Measurements from ENCODE around the gene SCN2B. TPM values are rescaled to one million over a fixed set of nuclear protein-coding genes. Genes with fewer than 3 reads are reported as not detected.

The SCN2B gene, protein sequence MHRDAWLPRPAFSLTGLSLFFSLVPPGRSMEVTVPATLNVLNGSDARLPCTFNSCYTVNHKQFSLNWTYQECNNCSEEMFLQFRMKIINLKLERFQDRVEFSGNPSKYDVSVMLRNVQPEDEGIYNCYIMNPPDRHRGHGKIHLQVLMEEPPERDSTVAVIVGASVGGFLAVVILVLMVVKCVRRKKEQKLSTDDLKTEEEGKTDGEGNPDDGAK
- total RNA-seq (2014; rRNA removed; shearing (Covaris generic)): not detected in 2 replicates

DNA sequence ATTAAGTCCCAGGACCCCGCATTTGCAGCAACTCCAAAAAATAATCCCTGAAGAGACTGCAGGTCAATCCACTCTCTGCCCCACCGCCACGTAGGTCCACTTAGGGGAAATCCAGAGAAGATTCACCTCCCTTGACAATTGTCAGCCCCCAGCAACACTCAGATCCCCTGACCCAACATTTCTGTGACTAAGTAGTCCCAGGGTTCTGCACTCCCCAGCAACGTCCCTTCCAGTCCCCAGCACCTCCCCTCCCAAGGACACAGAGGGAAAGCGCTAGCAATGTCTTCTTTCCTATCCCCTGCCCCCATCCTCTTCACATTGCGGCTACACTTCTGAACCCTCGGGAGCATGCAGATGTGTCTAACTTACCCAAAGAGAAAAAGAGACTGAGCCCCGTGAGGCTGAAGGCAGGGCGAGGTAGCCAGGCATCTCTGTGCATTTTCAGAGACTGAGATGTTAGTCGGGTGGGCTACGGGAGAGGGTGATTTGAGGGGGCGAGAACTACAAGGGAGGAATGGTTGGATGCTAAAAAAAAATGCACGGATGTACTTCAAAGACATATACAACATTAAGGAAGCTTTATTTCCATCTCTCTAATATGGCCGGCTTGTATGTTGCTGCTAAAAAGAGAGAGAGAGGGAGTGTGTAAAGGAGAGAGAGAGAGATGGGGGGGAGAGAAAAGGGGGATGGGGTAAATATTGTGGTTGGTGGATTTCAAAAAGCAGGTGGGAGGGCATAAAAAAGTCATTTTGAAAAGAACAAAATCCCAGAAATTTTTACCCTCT is at the start of gene SCN2B:
TSS of gene SCN2B (minus strand) at position 647 of the 785 bp plus-strand sequence. CDS start at position 439, 208 bp downstream.
- no peak for DNase-seq (ENCODE audit: low read depth)

DNA sequence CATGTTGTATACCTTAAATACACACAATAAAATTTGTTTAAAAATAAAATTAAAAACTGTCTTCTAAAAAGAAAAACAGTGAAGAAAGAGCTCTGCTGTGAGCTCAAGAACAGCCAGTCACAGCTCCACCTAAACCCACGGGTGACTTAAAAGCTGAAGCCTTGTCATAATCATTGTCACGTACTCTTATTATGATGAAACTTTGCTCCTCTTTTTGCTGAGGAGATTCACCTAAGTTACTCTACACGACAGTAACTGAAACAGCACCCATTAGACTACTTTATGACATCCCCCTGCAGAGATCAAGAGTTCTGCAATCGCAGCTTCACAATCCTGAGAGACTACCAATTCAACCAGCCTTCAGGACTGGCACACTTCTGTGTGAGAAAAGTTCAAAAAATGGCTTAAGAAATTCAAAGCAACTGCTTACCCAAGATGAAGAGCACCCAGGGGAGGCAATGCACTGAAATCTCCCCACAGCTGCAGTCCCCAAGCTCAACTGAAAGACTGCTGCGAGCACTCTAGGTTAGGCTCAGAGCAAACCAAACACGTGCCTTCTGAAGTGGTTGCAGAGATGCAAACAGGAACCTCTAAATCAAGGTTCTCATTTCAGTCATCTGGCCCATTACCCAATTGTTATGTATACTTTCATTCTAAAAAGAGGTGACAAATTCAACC is 48.2 kb upstream of the SCN2B start, which contains the start of gene JAML:
TSS of gene JAML (minus strand) at position 501 of the 678 bp plus-strand sequence. CDS start 10,145 bp downstream, outside the sequence.
- DNase-seq (ENCODE audit: low read depth): no peak

DNA sequence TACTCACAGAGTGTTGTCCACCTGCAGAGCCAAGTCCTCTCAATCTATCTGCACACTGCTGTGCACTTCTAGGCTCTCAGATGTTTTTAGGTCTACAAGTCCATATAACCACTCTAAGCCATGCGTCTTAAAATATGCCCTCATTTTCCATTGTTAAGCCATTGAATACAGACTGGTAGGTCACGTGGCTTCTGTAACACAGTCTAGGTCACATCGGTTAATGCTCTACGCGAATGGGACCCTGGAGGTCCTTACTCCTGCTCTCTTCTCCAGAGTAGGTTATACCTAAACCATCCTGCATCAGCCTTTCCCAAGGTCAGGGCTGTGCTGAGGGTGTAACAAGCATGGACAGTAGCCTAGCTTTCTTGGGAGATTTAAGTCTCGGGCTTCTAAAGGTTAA is 47.6 kb upstream of the SCN2B start:
- no peak for DNase-seq (ENCODE audit: low read depth)

DNA sequence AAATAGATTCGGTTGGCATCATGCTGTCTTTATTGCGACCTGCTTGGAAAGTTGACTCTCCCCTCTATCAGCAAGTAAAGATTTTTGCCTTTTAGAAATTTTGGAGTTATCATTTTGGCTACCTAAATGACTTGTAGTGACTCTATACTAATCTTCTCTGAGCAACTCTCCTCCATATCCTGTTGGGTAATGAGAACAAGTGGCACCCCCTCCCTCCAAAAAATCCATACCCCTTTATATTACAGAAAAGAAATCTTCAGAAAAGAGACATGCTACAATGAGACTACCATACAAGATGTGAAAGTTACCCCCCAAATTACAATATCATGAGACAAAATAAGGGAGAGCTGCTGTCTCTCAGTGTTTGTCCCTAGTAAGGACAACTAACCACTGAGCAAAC is 47.1 kb upstream of the SCN2B start:
- no peak for DNase-seq (ENCODE audit: low read depth)

DNA sequence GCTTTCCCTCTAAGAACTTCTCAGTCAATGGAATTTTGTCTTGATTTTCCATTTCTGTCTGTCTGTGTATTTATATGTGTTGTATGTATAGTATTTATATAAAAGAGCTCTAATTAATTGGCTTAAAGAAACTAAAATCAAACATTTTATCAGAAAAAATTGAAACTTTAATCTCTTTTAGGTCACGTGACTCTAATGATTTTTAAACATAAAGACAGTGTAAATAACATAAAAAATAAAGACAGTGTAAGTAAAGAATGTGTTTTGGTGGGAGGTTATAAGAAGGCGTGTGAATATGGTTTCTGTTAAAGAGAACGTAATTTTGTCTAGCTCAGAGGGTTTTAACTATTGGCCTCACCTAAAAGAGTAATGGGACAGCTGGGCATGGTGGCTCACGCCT is 46.0 kb upstream of the SCN2B start:
- no peak for DNase-seq (ENCODE audit: low read depth)

DNA sequence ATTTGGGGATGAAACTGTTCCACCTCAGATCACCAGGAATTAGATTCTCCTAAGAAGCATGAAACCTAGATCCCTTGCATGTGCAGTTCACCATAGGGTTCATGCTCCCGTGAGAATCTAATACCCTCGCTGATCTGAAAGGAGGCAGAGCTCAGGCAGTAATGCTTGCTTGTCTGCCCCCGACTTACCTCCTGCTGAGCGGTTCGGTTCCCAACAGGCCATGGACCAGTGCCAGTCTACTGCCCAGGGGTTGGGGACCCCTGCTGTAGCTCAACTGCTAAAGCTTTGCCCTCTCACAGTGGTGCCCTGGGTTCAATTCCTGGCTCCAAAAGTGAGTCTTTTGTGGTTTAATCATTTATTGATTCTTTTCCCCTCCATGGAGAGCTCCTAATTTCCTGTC is 45.0 kb upstream of the SCN2B start:
- DNase-seq (ENCODE audit: low read depth): no peak

DNA sequence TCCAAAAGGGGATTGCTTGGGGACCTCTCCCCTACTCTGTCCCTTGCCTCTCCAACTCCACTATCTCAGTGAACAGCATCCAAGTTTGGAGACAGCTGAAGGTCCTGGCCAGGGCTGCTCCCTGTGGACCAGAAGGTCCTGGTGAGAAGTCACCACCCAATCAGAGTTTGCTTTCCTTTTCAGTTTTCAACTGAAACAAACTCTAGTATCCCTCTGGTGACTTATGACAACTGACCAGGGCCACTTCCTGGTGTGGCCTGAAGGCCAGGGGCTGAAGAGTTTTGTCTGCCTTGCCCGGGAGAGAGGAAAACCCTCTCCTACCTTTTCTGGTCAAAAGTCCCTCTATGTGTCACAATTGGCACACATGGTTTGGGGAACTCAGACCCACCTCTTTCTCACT is 43.3 kb upstream of the SCN2B start:
- no peak for DNase-seq (ENCODE audit: low read depth)

DNA sequence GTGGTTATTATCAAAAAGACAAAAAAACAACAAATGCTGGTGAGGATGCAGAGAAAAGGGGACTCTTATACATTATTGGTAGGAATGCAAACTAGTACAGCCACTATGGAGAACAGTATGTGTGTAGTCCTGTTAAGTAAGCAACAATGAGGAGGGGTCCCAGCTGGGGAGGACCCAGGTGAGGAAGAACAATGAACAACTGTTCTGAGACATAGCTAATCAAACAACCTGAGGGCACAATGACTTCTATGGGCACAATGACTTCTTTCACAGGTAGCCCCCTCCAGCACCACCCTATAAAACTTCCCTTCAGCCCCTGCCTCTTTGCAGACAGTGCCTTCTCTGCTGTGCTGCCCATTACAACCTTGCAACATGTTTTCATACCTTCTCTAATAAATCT is 42.8 kb upstream of the SCN2B start:
- no peak for DNase-seq (ENCODE audit: low read depth)

DNA sequence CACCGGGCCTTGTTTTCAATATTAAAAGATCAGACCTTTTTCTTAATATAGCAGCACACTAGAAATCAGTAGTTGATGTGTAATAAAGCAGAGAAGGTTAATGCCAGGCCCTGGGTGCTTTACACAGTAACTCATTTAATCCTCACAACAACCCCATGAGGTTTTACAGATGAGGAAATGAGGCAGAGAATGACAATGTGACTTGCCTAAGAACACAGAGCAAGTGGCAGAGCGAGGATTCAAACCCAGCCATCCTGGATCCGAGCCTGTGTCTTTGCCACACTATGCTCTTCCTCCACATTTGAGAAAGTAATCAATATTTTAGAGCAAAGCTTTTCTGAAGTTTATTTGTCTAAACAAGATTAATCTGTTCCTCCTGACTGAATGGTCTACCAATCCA is 41.1 kb upstream of the SCN2B start:
- DNase-seq (ENCODE audit: low read depth): no peak

DNA sequence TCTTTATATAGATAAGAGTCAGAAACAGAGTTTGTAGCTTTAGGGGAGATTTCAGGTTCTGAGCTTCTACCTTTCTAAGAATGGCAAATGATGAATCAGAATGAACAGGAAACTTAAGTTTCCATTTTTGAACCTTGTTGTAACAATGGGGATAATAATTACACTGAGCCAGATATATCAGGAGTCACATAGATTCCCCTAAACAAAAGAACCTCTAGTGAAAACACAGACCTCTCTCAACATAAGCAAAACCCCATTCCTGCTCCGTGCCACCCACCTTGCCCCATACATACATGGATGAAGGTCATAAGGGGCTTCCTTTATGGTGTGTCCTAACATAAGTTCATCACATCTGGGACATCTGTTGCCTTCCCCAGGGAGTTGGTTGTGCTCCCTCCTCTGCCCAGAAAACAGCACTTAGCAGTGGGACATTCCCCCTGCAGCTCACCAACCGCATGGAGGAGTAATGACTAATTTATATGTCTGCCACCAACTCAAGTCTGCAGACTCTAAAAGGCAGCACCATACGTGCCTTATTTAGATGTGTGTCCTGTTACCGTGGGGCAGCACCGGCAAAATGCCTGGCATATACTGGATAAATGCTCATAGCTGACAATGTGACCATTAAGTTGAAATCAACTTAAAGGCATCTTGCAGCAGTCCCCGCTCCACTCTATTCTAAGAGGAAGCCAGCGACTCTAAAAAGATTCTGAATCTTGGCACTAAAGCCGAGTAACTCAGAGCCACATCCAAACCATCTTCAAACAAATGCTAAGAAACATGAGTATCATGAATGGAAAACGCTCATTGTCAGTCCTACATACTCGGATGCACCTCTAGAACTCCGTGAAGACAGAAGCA is 40.4 kb upstream of the SCN2B start:
- DNase-seq (ENCODE audit: low read depth): no peak

DNA sequence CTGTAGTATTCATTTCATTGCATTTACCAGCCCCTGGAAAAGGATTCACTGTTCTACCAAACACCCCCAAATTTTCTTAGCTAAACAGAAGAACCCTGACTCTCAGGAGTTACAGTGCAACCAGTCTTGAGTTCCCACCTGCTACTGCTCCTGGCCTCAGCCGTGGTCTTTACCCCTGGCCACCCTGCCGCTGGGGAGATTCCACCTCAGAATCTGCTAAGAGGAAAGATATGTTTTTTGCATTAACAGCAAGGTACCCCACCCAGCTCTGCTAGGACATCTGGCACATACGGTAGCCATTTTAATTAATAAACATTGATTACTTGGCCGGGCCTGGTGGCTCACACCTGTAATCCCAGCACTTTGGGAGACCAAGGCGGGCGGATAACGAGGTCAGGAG is 39.3 kb upstream of the SCN2B start:
- DNase-seq (ENCODE audit: low read depth): no peak

DNA sequence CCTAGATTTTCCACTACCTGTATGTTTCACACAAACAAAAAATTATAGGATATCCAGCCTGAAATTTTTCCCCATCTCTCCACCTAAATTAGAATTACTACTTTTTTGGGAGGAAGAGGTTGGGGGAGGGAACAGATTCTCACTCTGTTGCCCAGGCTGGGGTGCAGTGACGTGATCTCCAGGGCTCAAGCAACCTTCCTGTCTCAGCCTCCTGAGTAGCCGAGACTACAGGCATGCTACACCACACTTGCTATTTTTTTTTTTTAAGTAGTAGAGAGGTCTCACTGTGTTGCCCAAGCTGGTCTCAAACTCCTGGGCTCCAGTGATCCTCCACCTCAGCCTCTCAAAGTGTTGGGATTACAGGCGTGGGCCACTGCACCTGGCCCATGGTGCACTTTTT is 38.8 kb upstream of the SCN2B start:
- DNase-seq (ENCODE audit: low read depth): no peak

DNA sequence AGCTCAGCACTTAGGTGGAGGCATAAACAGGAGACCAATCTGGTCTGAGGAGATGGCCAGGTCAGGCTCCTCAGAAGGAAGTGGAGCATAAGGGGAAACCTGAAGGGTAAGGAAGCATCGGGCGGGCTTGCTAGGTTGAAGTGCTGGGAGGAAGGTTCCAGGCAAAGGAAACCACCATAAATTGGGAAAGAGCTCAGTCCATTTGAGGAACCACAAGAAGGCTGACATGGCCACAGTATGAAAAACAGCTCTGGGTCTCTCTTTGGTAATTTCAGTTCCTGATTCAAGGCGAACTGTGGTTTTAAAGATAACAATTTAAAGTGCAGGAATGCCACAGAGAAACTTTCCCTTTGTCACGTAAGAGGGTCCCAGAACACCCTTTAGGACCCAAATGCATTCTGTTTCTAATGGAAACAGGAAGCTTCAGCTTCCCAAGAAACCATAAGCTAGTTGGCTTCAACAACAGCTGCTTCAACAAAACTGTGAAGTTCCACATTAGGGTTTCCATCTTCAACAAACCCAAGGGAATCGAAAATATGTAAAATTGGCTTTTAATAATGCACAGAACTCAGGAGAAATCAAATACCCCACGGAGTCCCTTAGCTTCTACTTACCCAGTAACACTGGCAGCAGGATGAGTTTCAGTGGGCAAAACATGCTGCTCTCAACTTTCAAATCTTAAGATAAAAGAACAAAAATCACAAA is 37.9 kb upstream of the SCN2B start:
- no peak for DNase-seq (ENCODE audit: low read depth)

DNA sequence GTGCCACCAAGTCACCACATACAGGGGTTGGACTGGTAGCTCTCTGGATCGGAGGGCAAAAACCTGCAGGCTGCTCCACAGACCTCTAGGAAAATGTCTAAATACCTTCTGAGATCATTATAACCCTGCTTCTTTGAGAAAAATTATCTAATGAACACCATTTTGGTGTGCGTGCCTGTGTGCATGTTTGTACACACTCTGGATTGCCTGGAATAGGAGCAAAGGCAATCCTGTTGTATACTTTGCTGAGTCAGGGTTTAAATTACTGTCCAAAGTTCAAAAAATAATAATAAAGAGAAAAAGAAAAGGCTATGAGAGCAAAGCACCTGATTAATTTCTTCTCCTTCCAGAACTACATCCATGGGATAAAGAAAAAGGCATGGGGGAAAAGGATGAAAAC is 37.3 kb upstream of the SCN2B start:
- DNase-seq (ENCODE audit: low read depth): no peak

DNA sequence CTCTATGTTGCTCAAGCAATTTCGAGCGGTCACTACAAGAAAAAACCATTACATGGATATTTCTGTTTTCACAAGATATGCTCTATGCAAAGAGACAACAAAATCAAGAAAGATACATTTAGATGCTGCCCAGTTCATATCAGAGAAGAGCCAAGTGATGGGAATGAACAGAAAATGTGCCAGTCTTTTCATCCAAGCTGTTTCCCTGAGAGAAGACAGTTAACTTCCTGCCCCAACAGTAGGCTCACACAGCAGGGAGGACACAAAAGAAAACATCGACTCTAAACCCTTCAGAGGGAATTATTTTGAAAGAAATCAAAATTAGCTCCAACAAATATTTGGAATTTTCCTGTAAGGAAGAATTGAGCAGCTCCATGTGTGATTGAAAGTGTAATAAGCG is 36.8 kb upstream of the SCN2B start:
- DNase-seq (ENCODE audit: low read depth): no peak

DNA sequence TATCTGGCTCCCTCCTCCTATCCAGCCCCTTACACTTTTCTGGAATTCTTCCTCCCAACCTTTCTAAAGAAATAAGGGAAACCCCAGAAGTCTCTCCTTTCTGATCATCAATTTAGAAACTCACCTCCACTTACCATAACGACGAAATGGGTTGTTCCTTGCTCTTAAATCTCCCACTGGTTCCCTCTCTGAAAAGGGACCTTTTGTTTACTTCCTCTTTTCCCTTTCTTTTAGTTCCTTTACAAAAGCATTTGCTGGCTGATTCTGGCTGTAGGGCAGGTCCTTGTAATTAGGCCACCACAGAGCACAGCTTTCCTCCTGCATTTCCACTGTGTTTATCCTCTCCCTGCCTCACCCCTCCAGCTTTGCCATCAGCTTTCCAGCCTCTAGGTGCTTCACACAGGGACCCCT is 36.3 kb upstream of the SCN2B start:
- DNase-seq (ENCODE audit: low read depth): no peak

DNA sequence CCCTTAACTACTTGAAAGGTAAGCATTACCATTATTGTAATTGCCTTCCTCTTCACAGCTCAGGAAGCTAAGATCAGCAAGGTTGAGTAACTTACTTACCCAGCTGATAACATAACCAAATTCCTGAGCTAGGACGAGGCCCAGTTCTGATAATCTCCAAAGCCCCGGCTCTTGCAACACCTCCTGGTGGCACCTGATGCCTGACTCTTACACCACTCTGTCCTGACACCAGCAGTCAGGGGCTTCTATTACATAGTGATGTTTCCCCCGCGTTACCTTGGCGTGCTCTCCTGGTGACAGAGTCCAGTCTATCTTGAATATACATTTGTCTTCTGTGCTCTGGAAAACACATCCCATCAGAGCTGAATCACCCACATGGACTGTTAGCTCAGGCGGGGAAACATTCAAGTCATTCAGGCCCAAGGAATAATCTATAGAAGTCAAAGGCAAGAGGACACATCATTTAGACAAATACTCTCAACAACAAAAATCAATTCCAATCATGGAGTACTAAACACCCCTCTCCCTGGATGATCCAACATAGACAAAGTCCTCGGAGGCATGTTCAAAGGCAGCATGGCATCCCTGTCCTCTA is 35.8 kb upstream of the SCN2B start:
- DNase-seq (ENCODE audit: low read depth): no peak

DNA sequence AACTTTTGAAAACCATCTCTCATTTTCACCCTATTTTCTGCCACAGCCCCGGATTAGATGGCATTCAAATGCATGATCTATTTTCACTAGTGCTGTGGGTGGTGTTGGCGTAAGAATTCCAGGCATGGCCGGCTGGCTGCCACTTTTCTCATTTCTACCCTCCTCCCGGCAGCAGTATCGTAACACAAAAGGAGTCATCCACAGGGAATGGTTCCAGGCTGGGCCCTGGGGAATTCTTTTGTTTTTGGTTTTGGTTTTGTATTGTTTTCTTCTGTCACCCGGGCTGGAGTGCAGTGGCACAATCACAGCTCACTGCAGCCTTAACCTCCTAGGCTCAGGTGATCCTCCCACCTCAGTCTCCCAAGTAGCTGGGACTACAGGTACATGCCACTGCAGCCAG is 34.6 kb upstream of the SCN2B start:
- no peak for DNase-seq (ENCODE audit: low read depth)

DNA sequence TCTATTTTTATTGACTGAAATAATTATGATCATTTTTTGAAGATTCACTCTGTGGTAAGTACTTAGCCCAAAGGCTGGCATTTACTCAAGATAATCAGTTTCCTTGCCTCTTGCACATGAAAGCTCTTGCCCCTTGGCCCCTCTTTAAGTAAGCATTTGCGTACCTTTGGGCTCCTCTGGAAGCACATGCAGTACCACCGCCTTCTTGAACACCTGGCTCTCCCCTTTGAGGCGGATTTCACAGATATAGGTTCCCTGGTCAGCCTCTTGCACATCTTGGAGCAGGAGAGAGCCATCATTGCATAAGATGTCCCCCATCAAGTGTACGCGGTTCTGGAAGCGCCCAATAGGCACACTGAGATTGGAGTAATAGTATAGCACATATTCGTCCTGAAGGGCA is 33.9 kb upstream of the SCN2B start:
- DNase-seq (ENCODE audit: low read depth): no peak

DNA sequence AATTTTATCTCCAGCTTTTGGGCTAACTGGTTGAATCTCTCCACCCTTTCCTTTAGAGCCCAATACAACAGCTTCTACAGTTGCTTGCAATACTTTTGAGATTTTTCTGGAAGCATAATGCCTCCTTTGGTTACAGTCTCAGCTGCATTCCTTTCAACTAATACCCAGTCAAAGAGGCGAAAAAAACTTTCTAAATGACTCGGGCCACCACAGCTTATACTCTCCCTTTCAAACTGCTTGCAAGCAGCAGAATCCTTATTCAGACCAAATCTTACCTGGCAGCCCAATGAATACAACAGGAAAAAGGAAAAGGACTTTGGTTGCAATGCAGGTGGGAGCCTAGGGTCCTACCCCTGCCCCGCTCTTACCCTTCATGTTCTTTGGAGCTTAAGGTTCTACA is 32.6 kb upstream of the SCN2B start:
- no peak for DNase-seq (ENCODE audit: low read depth)

DNA sequence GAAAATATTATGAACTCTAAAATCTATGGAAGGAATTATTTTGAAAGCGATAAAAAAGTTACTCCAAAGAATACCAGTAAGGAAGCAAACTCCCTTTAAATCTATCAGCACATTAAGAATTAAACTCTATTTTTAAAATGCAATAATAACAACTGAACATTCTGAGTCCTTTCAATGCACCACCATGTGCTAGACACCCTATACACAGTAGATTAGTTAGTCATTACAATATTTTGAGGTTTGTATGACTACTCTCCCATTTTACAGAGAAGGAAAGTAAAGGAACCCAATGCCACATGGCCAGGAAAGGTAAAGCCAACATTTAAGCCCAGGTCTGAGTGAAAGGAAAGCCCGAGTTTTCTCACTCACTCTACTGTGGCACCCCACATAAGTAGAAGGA is 30.6 kb upstream of the SCN2B start:
- no peak for DNase-seq (ENCODE audit: low read depth)

All from RPMI7951 (cell line).